ENCODE results near the gene NEK10.

NEK10 gene

GRCh38 chr3:27127879-27128278 is 241.3 kb downstream of the NEK10 start:
- Histone ChIP-seq H3K27me3 (ENCODE audit: insufficient read depth, low read length) (no peaks in the 10 kb centered on the region), H2BK5ac (ENCODE audit: low read depth, low read length, poor library complexity) (no peak overlapping the region), H2BK12ac (ENCODE audit: low read length) (no peak overlapping the region), H3K9ac (ENCODE audit: low read length) (no peak overlapping the region), H2AFZ (ENCODE audit: insufficient read depth, low read length, poor library complexity) (no peak overlapping the region), H3K18ac (ENCODE audit: low read length) (no peak overlapping the region), H2AK5ac (ENCODE audit: low read length) (no peak overlapping the region), H3K27ac (ENCODE audit: low read depth, low read length) (no peak overlapping the region), H3K4me3 (ENCODE audit: low read depth, low read length) (no peak overlapping the region), H2BK120ac (ENCODE audit: insufficient read depth, low read length, poor library complexity) (no peak overlapping the region), H3K4me1 (ENCODE audit: control insufficient read depth in 1 of 2, insufficient read depth in 2 of 2, low read length in 2 of 2) (no peaks in the 10 kb centered on the region), H4K91ac (ENCODE audit: low read depth, low read length) (no peak overlapping the region), H3K4me2 (ENCODE audit: low read length) (no peak overlapping the region), H4K12ac (ENCODE audit: low read depth, low read length) (no peak overlapping the region), H3K9me3 (ENCODE audit: insufficient read depth, low read depth, low read length) (no peaks in the 10 kb centered on the region), H4K8ac (ENCODE audit: low read depth, low read length) (no peak overlapping the region), H3K23ac (ENCODE audit: low read length) (no peak overlapping the region), H3K79me2 (ENCODE audit: control insufficient read depth, insufficient read depth, low read length, poor library complexity) (no peaks in the 10 kb centered on the region), H3K79me1 (ENCODE audit: low read length) (no peaks in the 10 kb centered on the region), H3K4ac (ENCODE audit: low read depth, low read length) (no peak overlapping the region), H3K36me3 (ENCODE audit: control insufficient read depth in 1 of 2, insufficient read depth in 2 of 2, low read length in 2 of 2) (no peaks in the 10 kb centered on the region), H3K14ac (ENCODE audit: low read length) (no peak overlapping the region)
- WGBS (ENCODE audit: extremely low coverage, insufficient coverage, insufficient read length): no CpG with 5 or more reads among the region's 3 CpGs
- no peak for DNase-seq

GRCh38 chr3:27127195-27127594 is 242.0 kb downstream of the NEK10 start:
- no CpG with 5 or more reads among the region's 2 CpGs for WGBS (ENCODE audit: extremely low coverage, insufficient coverage, insufficient read length)
- H2AK5ac ChIP-seq (ENCODE audit: low read length): no peak overlapping the region

GRCh38 chr3:27125821-27126501 is 243.2 kb downstream of the NEK10 start:
- no peaks in the 10 kb centered on the region for H3K79me1 ChIP-seq (ENCODE audit: low read length)
- H3K14ac ChIP-seq (ENCODE audit: low read length): no peak overlapping the region
- H3K9ac ChIP-seq (ENCODE audit: low read length): no peak overlapping the region
- no peak overlapping the region for H3K4ac ChIP-seq (ENCODE audit: low read depth, low read length)
- no peak overlapping the region for H2AFZ ChIP-seq (ENCODE audit: insufficient read depth, low read length, poor library complexity)
- H3K18ac ChIP-seq (ENCODE audit: low read length): no peak overlapping the region
- no peaks in the 10 kb centered on the region for H3K9me3 ChIP-seq (ENCODE audit: insufficient read depth, low read depth, low read length)
- H3K79me2 ChIP-seq (ENCODE audit: control insufficient read depth, insufficient read depth, low read length, poor library complexity): no peaks in the 10 kb centered on the region
- H2BK5ac ChIP-seq (ENCODE audit: low read depth, low read length, poor library complexity): no peak overlapping the region
- H2BK12ac ChIP-seq (ENCODE audit: low read length): no peak overlapping the region
- H3K27ac ChIP-seq (ENCODE audit: low read depth, low read length): no peak overlapping the region
- no peaks in the 10 kb centered on the region for H3K4me1 ChIP-seq (ENCODE audit: control insufficient read depth in 1 of 2, insufficient read depth in 2 of 2, low read length in 2 of 2)
- no peak overlapping the region for H3K4me2 ChIP-seq (ENCODE audit: low read length)
- no peaks in the 10 kb centered on the region for H3K36me3 ChIP-seq (ENCODE audit: control insufficient read depth in 1 of 2, insufficient read depth in 2 of 2, low read length in 2 of 2)
- H4K8ac ChIP-seq (ENCODE audit: low read depth, low read length): no peak overlapping the region
- no peak overlapping the region for H3K23ac ChIP-seq (ENCODE audit: low read length)
- H4K91ac ChIP-seq (ENCODE audit: low read depth, low read length): no peak overlapping the region
- no peak for DNase-seq
- H3K27me3 ChIP-seq (ENCODE audit: insufficient read depth, low read length): no peaks in the 10 kb centered on the region
- no peak overlapping the region for H3K4me3 ChIP-seq (ENCODE audit: low read depth, low read length)
- no CpG with 5 or more reads among the region's 3 CpGs for WGBS (ENCODE audit: extremely low coverage, insufficient coverage, insufficient read length)
- H4K12ac ChIP-seq (ENCODE audit: low read depth, low read length): no peak overlapping the region
- H2AK5ac ChIP-seq (ENCODE audit: low read length): no peak overlapping the region
- no peak overlapping the region for H2BK120ac ChIP-seq (ENCODE audit: insufficient read depth, low read length, poor library complexity)

More at GRCh38 chr3:27127195-27127594, 242.0 kb downstream of the NEK10 start:
- H4K91ac ChIP-seq (ENCODE audit: low read depth, low read length): no peak overlapping the region
- H4K8ac ChIP-seq (ENCODE audit: low read depth, low read length): no peak overlapping the region
- no peaks in the 10 kb centered on the region for H3K36me3 ChIP-seq (ENCODE audit: control insufficient read depth in 1 of 2, insufficient read depth in 2 of 2, low read length in 2 of 2)
- H2BK120ac ChIP-seq (ENCODE audit: insufficient read depth, low read length, poor library complexity): no peak overlapping the region
- no peak overlapping the region for H3K14ac ChIP-seq (ENCODE audit: low read length)
- no peak overlapping the region for H3K18ac ChIP-seq (ENCODE audit: low read length)
- no peaks in the 10 kb centered on the region for H3K79me2 ChIP-seq (ENCODE audit: control insufficient read depth, insufficient read depth, low read length, poor library complexity)
- no peak overlapping the region for H2AFZ ChIP-seq (ENCODE audit: insufficient read depth, low read length, poor library complexity)
- no peak overlapping the region for H3K9ac ChIP-seq (ENCODE audit: low read length)
- no peak for DNase-seq
- H3K4me2 ChIP-seq (ENCODE audit: low read length): no peak overlapping the region
- no peak overlapping the region for H3K23ac ChIP-seq (ENCODE audit: low read length)
- no peaks in the 10 kb centered on the region for H3K79me1 ChIP-seq (ENCODE audit: low read length)
- no peak overlapping the region for H3K4ac ChIP-seq (ENCODE audit: low read depth, low read length)
- H2BK12ac ChIP-seq (ENCODE audit: low read length): no peak overlapping the region
- H3K9me3 ChIP-seq (ENCODE audit: insufficient read depth, low read depth, low read length): no peaks in the 10 kb centered on the region
- no peak overlapping the region for H3K27ac ChIP-seq (ENCODE audit: low read depth, low read length)
- H4K12ac ChIP-seq (ENCODE audit: low read depth, low read length): no peak overlapping the region
- no peaks in the 10 kb centered on the region for H3K27me3 ChIP-seq (ENCODE audit: insufficient read depth, low read length)
- no peak overlapping the region for H2BK5ac ChIP-seq (ENCODE audit: low read depth, low read length, poor library complexity)
- H3K4me1 ChIP-seq (ENCODE audit: control insufficient read depth in 1 of 2, insufficient read depth in 2 of 2, low read length in 2 of 2): no peaks in the 10 kb centered on the region
- no peak overlapping the region for H3K4me3 ChIP-seq (ENCODE audit: low read depth, low read length)

GRCh38 chr3:27119639-27120038 is 249.5 kb downstream of the NEK10 start:
- Histone ChIP-seq H4K91ac (ENCODE audit: low read depth, low read length) (no peak overlapping the region), H4K8ac (ENCODE audit: low read depth, low read length) (no peak overlapping the region), H3K79me1 (ENCODE audit: low read length) (no peaks in the 10 kb centered on the region), H3K79me2 (ENCODE audit: control insufficient read depth, insufficient read depth, low read length, poor library complexity) (no peaks in the 10 kb centered on the region), H2AFZ (ENCODE audit: insufficient read depth, low read length, poor library complexity) (no peak overlapping the region), H3K23ac (ENCODE audit: low read length) (no peak overlapping the region), H2BK5ac (ENCODE audit: low read depth, low read length, poor library complexity) (no peak overlapping the region), H2AK5ac (ENCODE audit: low read length) (no peak overlapping the region), H2BK120ac (ENCODE audit: insufficient read depth, low read length, poor library complexity) (no peak overlapping the region), H3K27ac (ENCODE audit: low read depth, low read length) (no peak overlapping the region), H3K4me3 (ENCODE audit: low read depth, low read length) (no peak overlapping the region), H3K4ac (ENCODE audit: low read depth, low read length) (no peak overlapping the region), H3K9me3 (ENCODE audit: insufficient read depth, low read depth, low read length) (no peaks in the 10 kb centered on the region), H4K12ac (ENCODE audit: low read depth, low read length) (no peak overlapping the region), H3K4me1 (ENCODE audit: control insufficient read depth in 1 of 2, insufficient read depth in 2 of 2, low read length in 2 of 2) (no peaks in the 10 kb centered on the region), H3K27me3 (ENCODE audit: insufficient read depth, low read length) (no peaks in the 10 kb centered on the region), H3K18ac (ENCODE audit: low read length) (no peak overlapping the region), H3K14ac (ENCODE audit: low read length) (no peak overlapping the region), H3K4me2 (ENCODE audit: low read length) (no peak overlapping the region), H2BK12ac (ENCODE audit: low read length) (no peak overlapping the region), H3K9ac (ENCODE audit: low read length) (no peak overlapping the region), H3K36me3 (ENCODE audit: control insufficient read depth in 1 of 2, insufficient read depth in 2 of 2, low read length in 2 of 2) (no peaks in the 10 kb centered on the region)
- WGBS (ENCODE audit: extremely low coverage, insufficient coverage, insufficient read length): no CpG with 5 or more reads among the region's 3 CpGs
- DNase-seq: no peak
